SJCRH30 (cell line): ENCODE results near the gene YAP1. TPM values are rescaled to one million over a fixed set of nuclear protein-coding genes. Genes with fewer than 3 reads are reported as not detected.

Experiments
- DNase-seq, 2 experiments: peaks; one replicate each; pipeline ENCODE4 v3.0.0-alpha.2; 2015 to 2020
- H3K27ac ChIP-seq: fragments of 250-450 bp; sonication (Bioruptor Pico); 2 replicates; pipeline ENCODE4 v1.5.1; 2020; ENCODE audit warnings: mild to moderate bottlenecking, moderate library complexity
- H3K27me3 ChIP-seq: fragments of 250-450 bp; sonication (Bioruptor Pico); 2 replicates; pipeline ENCODE4 v1.5.1; 2020; ENCODE audit warnings: mild to moderate bottlenecking, moderate library complexity
- H3K36me3 ChIP-seq: fragments of 250-450 bp; sonication (Bioruptor Pico); 2 replicates; pipeline ENCODE4 v1.5.1; 2020; ENCODE audit warnings: mild to moderate bottlenecking, moderate library complexity
- H3K4me1 ChIP-seq: fragments of 250-450 bp; sonication (Bioruptor Pico); 2 replicates; pipeline ENCODE4 v1.5.1; 2020; ENCODE audit warnings: mild to moderate bottlenecking, moderate library complexity
- H3K4me3 ChIP-seq: fragments of 250-450 bp; sonication (Bioruptor Pico); 2 replicates; pipeline ENCODE4 v1.5.1; 2020; ENCODE audit warnings: mild to moderate bottlenecking, moderate library complexity
- H3K9me3 ChIP-seq: fragments of 250-450 bp; sonication (Bioruptor Pico); replicated peaks from 2 replicates; pipeline ENCODE4 v1.5.1; 2020; ENCODE audit warnings: mild to moderate bottlenecking, moderate library complexity
- total RNA-seq: library from RNA; depleted of rRNA; stranded (reverse); fragments of >200 nt; shearing (Covaris generic); gene quantifications from 2 replicates; pipeline ENCODE4 v1.2.3, GENCODE V29; 2014

Gene YAP1
- total RNA-seq, 1 experiment from 2014 or later: 42.7 TPM

GRCh38 chr11:102223859-102224258 lies 113.6 kb downstream of the YAP1 start:
- Histone ChIP-seq H3K4me3 (no peak overlapping the region), H3K9me3 (no peaks in the 10 kb centered on the region), H3K36me3 (no peaks in the 10 kb centered on the region; the same call in 1 of the 2 replicates), H3K4me1 (no peaks in the 10 kb centered on the region), H3K27ac (no peak overlapping the region), H3K27me3 (no peaks in the 10 kb centered on the region)
- no peak for DNase-seq

GRCh38 chr11:102225689-102226568 lies 115.7 kb downstream of the YAP1 start:
- no peaks in the 10 kb centered on the region for H3K9me3 ChIP-seq
- H3K4me1 ChIP-seq: no peaks in the 10 kb centered on the region
- H3K4me3 ChIP-seq: no peak overlapping the region
- H3K27ac ChIP-seq: no peak overlapping the region
- no peaks in the 10 kb centered on the region for H3K27me3 ChIP-seq
- H3K36me3 ChIP-seq: no peaks in the 10 kb centered on the region; the same call in 1 of the 2 replicates
- DNase-seq: no peak

GRCh38 chr11:102226702-102227490 lies 116.6 kb downstream of the YAP1 start:
- Histone ChIP-seq H3K27me3 (no peaks in the 10 kb centered on the region), H3K36me3 (no peaks in the 10 kb centered on the region; the same call in 1 of the 2 replicates), H3K27ac (no peak overlapping the region), H3K4me1 (no peaks in the 10 kb centered on the region), H3K9me3 (no peaks in the 10 kb centered on the region), H3K4me3 (no peak overlapping the region)
- DNase-seq: no peak

- Histone ChIP-seq H3K4me3 (no peak overlapping the region), H3K36me3 (no peaks in the 10 kb centered on the region; the same call in 1 of the 2 replicates), H3K4me1 (no peaks in the 10 kb centered on the region), H3K27me3 (no peaks in the 10 kb centered on the region), H3K9me3 (no peaks in the 10 kb centered on the region), H3K27ac (no peak overlapping the region)
- DNase-seq: no peak
Measured at GRCh38 chr11:102229510-102230123, 119.4 kb downstream of the YAP1 start.

GRCh38 chr11:102230186-102230585 lies 119.9 kb downstream of the YAP1 start:
- Histone ChIP-seq H3K4me3 (no peak overlapping the region), H3K36me3 (no peaks in the 10 kb centered on the region; the same call in 1 of the 2 replicates), H3K27ac (no peak overlapping the region), H3K4me1 (no peaks in the 10 kb centered on the region), H3K9me3 (no peaks in the 10 kb centered on the region), H3K27me3 (no peaks in the 10 kb centered on the region)
- no peak for DNase-seq

GRCh38 chr11:102230911-102231310 lies 120.7 kb downstream of the YAP1 start:
- Histone ChIP-seq H3K36me3 (no peaks in the 10 kb centered on the region), H3K4me1 (no peaks in the 10 kb centered on the region), H3K9me3 (no peaks in the 10 kb centered on the region), H3K27ac (no peak overlapping the region), H3K27me3 (no peaks in the 10 kb centered on the region), H3K4me3 (no peak overlapping the region)
- no peak for DNase-seq

GRCh38 chr11:102234779-102235439 lies 124.7 kb downstream of the YAP1 start:
- Histone ChIP-seq H3K9me3 (no peaks in the 10 kb centered on the region), H3K4me3 (no peak overlapping the region), H3K4me1 (no peaks in the 10 kb centered on the region; the same call in 1 of the 2 replicates), H3K36me3 (no peaks in the 10 kb centered on the region), H3K27me3 (no peaks in the 10 kb centered on the region), H3K27ac (no peak overlapping the region)
- no peak for DNase-seq

GRCh38 chr11:102237096-102237735 lies 127.0 kb downstream of the YAP1 start:
- Histone ChIP-seq H3K4me3 (no peak overlapping the region), H3K27ac (no peak overlapping the region)
- DNase-seq: peak; percentile 11 to 34

GRCh38 chr11:102238391-102238821 lies 128.2 kb downstream of the YAP1 start:
- DNase-seq: no peak
- Histone ChIP-seq H3K27me3 (no peaks in the 10 kb centered on the region), H3K4me1 (no peaks in the 10 kb centered on the region; the same call in 1 of the 2 replicates), H3K36me3 (no peaks in the 10 kb centered on the region), H3K9me3 (no peaks in the 10 kb centered on the region), H3K27ac (no peak overlapping the region), H3K4me3 (no peak overlapping the region)

More at GRCh38 chr11:102237096-102237735, 127.0 kb downstream of the YAP1 start:
- Histone ChIP-seq H3K4me1 (no peaks in the 10 kb centered on the region; the same call in 1 of the 2 replicates), H3K9me3 (no peaks in the 10 kb centered on the region), H3K27me3 (no peaks in the 10 kb centered on the region), H3K36me3 (no peaks in the 10 kb centered on the region)

- no peak overlapping the region for H3K27ac ChIP-seq
- no peaks in the 10 kb centered on the region for H3K36me3 ChIP-seq
- no peak for DNase-seq
- H3K4me3 ChIP-seq: no peak overlapping the region
- no peaks in the 10 kb centered on the region; the same call in 1 of the 2 replicates for H3K4me1 ChIP-seq
- H3K27me3 ChIP-seq: no peaks in the 10 kb centered on the region
- no peaks in the 10 kb centered on the region for H3K9me3 ChIP-seq
Measured at GRCh38 chr11:102239448-102239847, 129.2 kb downstream of the YAP1 start.

GRCh38 chr11:102239911-102240310 lies 129.7 kb downstream of the YAP1 start:
- Histone ChIP-seq H3K4me3 (no peak overlapping the region), H3K4me1 (no peaks in the 10 kb centered on the region; the same call in 1 of the 2 replicates), H3K9me3 (no peaks in the 10 kb centered on the region), H3K27me3 (no peaks in the 10 kb centered on the region), H3K27ac (no peak overlapping the region), H3K36me3 (no peaks in the 10 kb centered on the region)
- DNase-seq: no peak

GRCh38 chr11:102240502-102240901 lies 130.3 kb downstream of the YAP1 start:
- Histone ChIP-seq H3K9me3 (no peaks in the 10 kb centered on the region), H3K27ac (no peak overlapping the region), H3K4me3 (no peak overlapping the region), H3K36me3 (no peaks in the 10 kb centered on the region), H3K4me1 (no peaks in the 10 kb centered on the region; the same call in 1 of the 2 replicates), H3K27me3 (no peaks in the 10 kb centered on the region)
- no peak for DNase-seq

GRCh38 chr11:102241026-102241425 lies 130.8 kb downstream of the YAP1 start:
- Histone ChIP-seq H3K9me3 (no peaks in the 10 kb centered on the region), H3K27ac (no peak overlapping the region), H3K36me3 (no peaks in the 10 kb centered on the region), H3K27me3 (no peaks in the 10 kb centered on the region), H3K4me1 (no peaks in the 10 kb centered on the region; the same call in 1 of the 2 replicates), H3K4me3 (no peak overlapping the region)
- DNase-seq: no peak

- Histone ChIP-seq H3K27ac (no peak overlapping the region), H3K4me1 (no peaks in the 10 kb centered on the region), H3K9me3 (no peaks in the 10 kb centered on the region), H3K4me3 (no peak overlapping the region), H3K36me3 (no peaks in the 10 kb centered on the region), H3K27me3 (no peaks in the 10 kb centered on the region)
- DNase-seq: no peak
Measured at GRCh38 chr11:102243399-102243884, 133.2 kb downstream of the YAP1 start.
